Upper lobe of right lung (tissue), 1 donor: Measurements from ENCODE around the gene BCAR3. TPM values are rescaled to one million over a fixed set of nuclear protein-coding genes. Genes with fewer than 3 reads are reported as not detected.

Experiments used
- total RNA-seq: library from RNA; stranded (reverse); fragmentation: NEBNext Ultra II Directional; extraction: Animal tissue kit (Norgen Biotek cat#: 25700); gene quantifications from one replicate; pipeline ENCODE4 v1.2.1, GENCODE V29; 2021
- donor health status: DM: no; HTN: yes; CAD: no; lungs with severe emphysema.

BCAR3 gene
- total RNA-seq, 1 donor from 2014 or later, result 23.5 TPM

Other genes starting within 250 kb of the BCAR3 start
- 50.0 TPM for gene FNBP1L, start 233.7 kb downstream of the BCAR3 start, total RNA-seq
- 49.0 TPM for gene DNTTIP2, start 197.4 kb upstream of the BCAR3 start, total RNA-seq
- gene GCLM, start 227.6 kb upstream of the BCAR3 start, total RNA-seq, result 24.5 TPM